ENCODE results near the gene PLEKHM3.

The PLEKHM3 gene

GRCh38 chr2:207991944-207992343, 33.4 kb downstream of the PLEKHM3 start:
- no peak for DNase-seq

GRCh38 chr2:207990784-207991183, 34.5 kb downstream of the PLEKHM3 start:
- no peak for DNase-seq

- no peak for DNase-seq
Observed at GRCh38 chr2:207988975-207989374, 36.4 kb downstream of the PLEKHM3 start.

GRCh38 chr2:207987025-207987716, 38.2 kb downstream of the PLEKHM3 start:
- DNase-seq, result no peak

GRCh38 chr2:207984765-207985480, 40.4 kb downstream of the PLEKHM3 start:
- DNase-seq, result no peak

GRCh38 chr2:207983641-207984042, 41.7 kb downstream of the PLEKHM3 start:
- peak; percentile 83 for DNase-seq

GRCh38 chr2:207978177-207978948, 47.0 kb downstream of the PLEKHM3 start:
- no peak for DNase-seq

GRCh38 chr2:207975921-207976320, 49.4 kb downstream of the PLEKHM3 start:
- peak; percentile 78 for DNase-seq

- DNase-seq, result peak; percentile 74
Observed at GRCh38 chr2:207974216-207974605, 51.1 kb downstream of the PLEKHM3 start.

GRCh38 chr2:207970826-207971180, 54.5 kb downstream of the PLEKHM3 start:
- no peak for DNase-seq

- no peak for DNase-seq
Observed at GRCh38 chr2:207970147-207970825, 55.0 kb downstream of the PLEKHM3 start.

- no peak for DNase-seq
Observed at GRCh38 chr2:207969249-207969648, 56.1 kb downstream of the PLEKHM3 start.

GRCh38 chr2:207967121-207967520, 58.2 kb downstream of the PLEKHM3 start:
- no peak for DNase-seq

GRCh38 chr2:207960911-207961310, 64.4 kb downstream of the PLEKHM3 start:
- DNase-seq, result no peak

GRCh38 chr2:207960090-207960489, 65.2 kb downstream of the PLEKHM3 start:
- no peak for DNase-seq

- DNase-seq, result no peak
Observed at GRCh38 chr2:207956771-207957170, 68.6 kb downstream of the PLEKHM3 start.

GRCh38 chr2:207955456-207955855, 69.9 kb downstream of the PLEKHM3 start:
- no peak for DNase-seq

- no peak for DNase-seq
Observed at GRCh38 chr2:207953354-207953753, 72.0 kb downstream of the PLEKHM3 start.

- no peak for DNase-seq
Observed at GRCh38 chr2:207952564-207953345, 72.6 kb downstream of the PLEKHM3 start.

- peak; percentile 44 for DNase-seq
Observed at GRCh38 chr2:207951734-207952470, 73.4 kb downstream of the PLEKHM3 start.

- no peak for DNase-seq
Observed at GRCh38 chr2:207950761-207951114, 74.6 kb downstream of the PLEKHM3 start.

All from inflammatory macrophage treated with lipopolysaccharide for 4 hours (primary cell).